H9 (cell line): ENCODE data around the gene LRMDA. TPM values are rescaled to one million over a fixed set of nuclear protein-coding genes. Genes with fewer than 3 reads are reported as not detected.

ENCODE experiments used
- DNase-seq: peaks from one replicate; pipeline ENCODE4 v3.0.0-alpha.2; 2017
- H2AFZ ChIP-seq: one replicate; pipeline ENCODE4 v1.6.1; 2013; ENCODE audit warnings: mild to moderate bottlenecking, low read length, control low read depth, moderate library complexity
- H2AK5ac ChIP-seq: 2 replicates; pipeline ENCODE4 v1.6.1; 2013; ENCODE audit warnings: low read length, control low read depth, mixed read lengths; ENCODE audit not compliant: insufficient read length
- H2BK120ac ChIP-seq: one replicate; pipeline ENCODE4 v1.6.1; 2013; ENCODE audit warnings: low read depth, mild to moderate bottlenecking, low read length, control low read depth, inconsistent platforms; ENCODE audit not compliant: poor library complexity, severe bottlenecking
- H2BK12ac ChIP-seq: 2 replicates; pipeline ENCODE4 v1.6.1; 2013; ENCODE audit warnings: low read length, control low read depth, mixed read lengths, low read depth; ENCODE audit not compliant: insufficient read length
- H2BK15ac ChIP-seq: 2 replicates; pipeline ENCODE4 v1.6.1; 2013; ENCODE audit warnings: low read depth, low read length, control low read depth
- H2BK20ac ChIP-seq: one replicate; pipeline ENCODE4 v1.6.1; 2013; ENCODE audit warnings: low read depth, mild to moderate bottlenecking, low read length, control low read depth, inconsistent platforms; ENCODE audit not compliant: poor library complexity, severe bottlenecking
- H2BK5ac ChIP-seq: 2 replicates; pipeline ENCODE4 v1.6.1; 2013; ENCODE audit warnings: low read length, control low read depth, mixed read lengths; ENCODE audit not compliant: insufficient read length
- H3K14ac ChIP-seq: 2 replicates; pipeline ENCODE4 v1.6.1; 2013; ENCODE audit warnings: low read length, control low read depth; ENCODE audit not compliant: insufficient read depth
- H3K18ac ChIP-seq: 2 replicates; pipeline ENCODE4 v1.6.1; 2013; ENCODE audit warnings: low read depth, mild to moderate bottlenecking, mixed read lengths, low read length, control low read depth; ENCODE audit not compliant: insufficient read length
- H3K23ac ChIP-seq: 2 replicates; pipeline ENCODE4 v1.6.1; 2013; ENCODE audit warnings: low read length, control low read depth, mixed read lengths, low read depth; ENCODE audit not compliant: insufficient read length
- H3K23me2 ChIP-seq: 2 replicates; pipeline ENCODE4 v1.6.1; 2013; ENCODE audit warnings: low read depth, mild to moderate bottlenecking, mixed read lengths, low read length, control low read depth; ENCODE audit not compliant: insufficient read length, poor library complexity, severe bottlenecking
- H3K27ac ChIP-seq: 2 replicates; pipeline ENCODE4 v1.5.1; 2013; ENCODE audit warnings: low read length, control low read depth, mixed read lengths, low read depth; ENCODE audit not compliant: insufficient read length
- H3K27me3 ChIP-seq: 2 replicates; pipeline ENCODE4 v1.6.1; 2013; ENCODE audit warnings: low read length, control low read depth, inconsistent platforms; ENCODE audit not compliant: insufficient read depth
- H3K4ac ChIP-seq: 2 replicates; pipeline ENCODE4 v1.6.1; 2013; ENCODE audit warnings: low read depth, mild to moderate bottlenecking, control low read depth, inconsistent platforms, low read length, moderate library complexity
- H3K4me1 ChIP-seq: 2 replicates; pipeline ENCODE4 v1.6.1; 2013; ENCODE audit warnings: low read length, control low read depth, inconsistent platforms; ENCODE audit not compliant: insufficient read depth
- H3K4me2 ChIP-seq: 2 replicates; pipeline ENCODE4 v1.6.1; 2013; ENCODE audit warnings: low read length, control low read depth, mixed read lengths; ENCODE audit not compliant: insufficient read length, insufficient read depth
- H3K56ac ChIP-seq: 2 replicates; pipeline ENCODE4 v1.6.1; 2013; ENCODE audit warnings: low read depth, mild to moderate bottlenecking, mixed read lengths, low read length, control low read depth; ENCODE audit not compliant: insufficient read length
- H3K79me1 ChIP-seq: 2 replicates; pipeline ENCODE4 v1.6.1; 2013; ENCODE audit warnings: low read depth, mild to moderate bottlenecking, moderate library complexity, low read length, control low read depth, inconsistent platforms; ENCODE audit not compliant: insufficient read depth, poor library complexity, severe bottlenecking
- H3K79me2 ChIP-seq: 2 replicates; pipeline ENCODE4 v1.6.1; 2013; ENCODE audit warnings: low read length, control low read depth, inconsistent platforms; ENCODE audit not compliant: insufficient read depth
- H3K9ac ChIP-seq: 2 replicates; pipeline ENCODE4 v1.6.1; 2013; ENCODE audit warnings: low read length, control low read depth, mixed read lengths; ENCODE audit not compliant: insufficient read length; ENCODE audit errors: extremely low read depth
- H3K9me3 ChIP-seq: one replicate; pipeline ENCODE4 v1.6.1; 2013; ENCODE audit warnings: low read depth, low read length, inconsistent platforms; ENCODE audit not compliant: control insufficient read depth
- H3T11ph ChIP-seq: one replicate; pipeline ENCODE4 v1.6.1; 2013; ENCODE audit warnings: mild to moderate bottlenecking, low read length, control low read depth, inconsistent platforms
- H4K20me1 ChIP-seq: one replicate; pipeline ENCODE4 v1.6.1; 2013; ENCODE audit not compliant: control insufficient read depth, insufficient read length, insufficient read depth
- H4K5ac ChIP-seq: 2 replicates; pipeline ENCODE4 v1.6.1; 2013; ENCODE audit warnings: low read depth, mild to moderate bottlenecking, mixed read lengths, low read length, control low read depth; ENCODE audit not compliant: insufficient read length
- H4K8ac ChIP-seq: replicated peaks from 2 replicates; pipeline ENCODE4 v1.6.1; 2013; ENCODE audit warnings: low read length, control low read depth, mixed read lengths, low read depth; ENCODE audit not compliant: insufficient read length
- H4K91ac ChIP-seq: 2 replicates; pipeline ENCODE4 v1.6.1; 2013; ENCODE audit warnings: low read depth, mild to moderate bottlenecking, moderate library complexity, mixed read lengths, low read length, control low read depth; ENCODE audit not compliant: insufficient read length
- H3K27ac Mint-ChIP-seq, 3 experiments: 2 replicates in 2 of 3; 3 replicates in 1 of 3; pipeline ENCODE4 v1.8.0; 2020 to 2021; ENCODE audit warnings: mixed read lengths in 3 of 3, mild to moderate bottlenecking in 1 of 3, moderate library complexity in 1 of 3
- H3K27me3 Mint-ChIP-seq: 2 replicates; pipeline ENCODE4 v1.8.0; 2021; ENCODE audit warnings: low read depth, mild to moderate bottlenecking, moderate library complexity, mixed read lengths
- H3K36me3 Mint-ChIP-seq, 3 experiments: 2 replicates in 2 of 3; 3 replicates in 1 of 3; pipeline ENCODE4 v1.8.0; 2020 to 2021; ENCODE audit warnings: low read depth in 3 of 3, mixed read lengths in 3 of 3; ENCODE audit not compliant: insufficient read depth in 1 of 3
- H3K4me1 Mint-ChIP-seq, 2 experiments: 2 replicates each; pipeline ENCODE4 v1.8.0; 2020; ENCODE audit warnings: mixed read lengths in 2 of 2
- H3K4me3 Mint-ChIP-seq, 2 experiments: 2 replicates in 1 of 2; 3 replicates in 1 of 2; pipeline ENCODE4 v1.8.0; 2020 to 2021; ENCODE audit warnings: mild to moderate bottlenecking in 2 of 2, mixed read lengths in 2 of 2, moderate library complexity in 1 of 2
- H3K9me3 Mint-ChIP-seq, 2 experiments: 2 replicates in 1 of 2; 3 replicates in 1 of 2; pipeline ENCODE4 v1.8.0; 2020; ENCODE audit warnings: mild to moderate bottlenecking in 2 of 2, mixed read lengths in 2 of 2, moderate library complexity in 1 of 2
- WGBS: extraction: QIAGEN DNeasy Blood & Tissue Kit; methylation state at CpG from one replicate; pipeline ENCODE4 v1.1.7; 2013; ENCODE audit warnings: missing lambda C conversion rate, low lambda C conversion rate, mixed read lengths; ENCODE audit not compliant: insufficient read length; ENCODE audit errors: extremely low coverage; 5-methylcytosine and 5-hydroxymethylcytosine counted together
- total RNA-seq: library from RNA; stranded (reverse); gene quantifications from 2 replicates; pipeline ENCODE4 v1.2.1, GENCODE V29; 2021
- TF ChIP-seq, protein P1 (sequence below): fragments of 200-600 bp; sonication (generic); conservative IDR thresholded peaks from 3 replicates; pipeline ENCODE4 v1.8.0; 2021; ENCODE audit warnings: antibody characterized with exemption, mild to moderate bottlenecking

The LRMDA gene
- total RNA-seq, 1 experiment from 2014 or later, result 1.8 TPM

- Histone ChIP-seq H4K8ac (no peak overlapping the region), H3K79me2 (no peaks in the 10 kb centered on the region), H3K9ac (no peak overlapping the region), H3K23me2 (no peaks in the 10 kb centered on the region), H3K4me1 (no peaks in the 10 kb centered on the region), H4K20me1 (no peaks in the 10 kb centered on the region), H2BK120ac (no peak overlapping the region), H2BK5ac (no peak overlapping the region), H2AFZ (no peak overlapping the region), H3K27ac (no peak overlapping the region), H3K14ac (no peak overlapping the region), H3K79me1 (no peaks in the 10 kb centered on the region), H3T11ph (no peak overlapping the region), H3K23ac (no peak overlapping the region), H4K91ac (no peak overlapping the region), H3K18ac (no peak overlapping the region), H2AK5ac (no peak overlapping the region), H3K4me2 (no peak overlapping the region), H4K5ac (no peak overlapping the region), H2BK12ac (no peak overlapping the region), H3K27me3 (no peaks in the 10 kb centered on the region), H2BK20ac (no peak overlapping the region), H3K9me3 (no peaks in the 10 kb centered on the region), H3K4ac (no peak overlapping the region), H2BK15ac (no peak overlapping the region), H3K56ac (no peak overlapping the region)
- no CpG with 5 or more reads among the region's 4 CpGs for WGBS
- H3K36me3 Mint-ChIP-seq, result no peaks in the 10 kb centered on the region; a peak in 1 of 7 replicates
- TF ChIP-seq, protein P1, sequence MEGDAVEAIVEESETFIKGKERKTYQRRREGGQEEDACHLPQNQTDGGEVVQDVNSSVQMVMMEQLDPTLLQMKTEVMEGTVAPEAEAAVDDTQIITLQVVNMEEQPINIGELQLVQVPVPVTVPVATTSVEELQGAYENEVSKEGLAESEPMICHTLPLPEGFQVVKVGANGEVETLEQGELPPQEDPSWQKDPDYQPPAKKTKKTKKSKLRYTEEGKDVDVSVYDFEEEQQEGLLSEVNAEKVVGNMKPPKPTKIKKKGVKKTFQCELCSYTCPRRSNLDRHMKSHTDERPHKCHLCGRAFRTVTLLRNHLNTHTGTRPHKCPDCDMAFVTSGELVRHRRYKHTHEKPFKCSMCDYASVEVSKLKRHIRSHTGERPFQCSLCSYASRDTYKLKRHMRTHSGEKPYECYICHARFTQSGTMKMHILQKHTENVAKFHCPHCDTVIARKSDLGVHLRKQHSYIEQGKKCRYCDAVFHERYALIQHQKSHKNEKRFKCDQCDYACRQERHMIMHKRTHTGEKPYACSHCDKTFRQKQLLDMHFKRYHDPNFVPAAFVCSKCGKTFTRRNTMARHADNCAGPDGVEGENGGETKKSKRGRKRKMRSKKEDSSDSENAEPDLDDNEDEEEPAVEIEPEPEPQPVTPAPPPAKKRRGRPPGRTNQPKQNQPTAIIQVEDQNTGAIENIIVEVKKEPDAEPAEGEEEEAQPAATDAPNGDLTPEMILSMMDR, result no peak
- H3K4me3 Mint-ChIP-seq, result no peak overlapping the region
- no peak for DNase-seq
- no peaks in the 10 kb centered on the region for H3K4me1 Mint-ChIP-seq
- peaks cover 0 to 4% of the 10 kb centered on the region in 2 experiments; a peak in 2 of 5 replicates for H3K9me3 Mint-ChIP-seq
- peaks cover 3% of the 10 kb centered on the region; the same call in 1 of the 2 replicates for H3K27me3 Mint-ChIP-seq
- no peak overlapping the region for H3K27ac Mint-ChIP-seq
Observed at GRCh38 chr10:76416642-76417041, 985.2 kb downstream of the LRMDA start.
